IMR-90 (cell line): ENCODE data around the gene CMTM1. TPM values are rescaled to one million over a fixed set of nuclear protein-coding genes. Genes with fewer than 3 reads are reported as not detected.
A peak's percentile ranks its signal among the peaks of the same experiment; 100 is the strongest.

Experiments used
- ATAC-seq: fragments of 200-7000 bp; cut with Tn5 transposase; 2 replicates; pipeline ENCODE4 v1.9.1; 2020; ENCODE audit warnings: low read depth, mild to moderate bottlenecking, moderate library complexity
- BruUV-seq: library from RNA; stranded (reverse); fragments of 400-500 nt; replicated peaks from 2 replicates; lab custom pipeline; 2021; lab: Mats Ljungman, UMichigan
- CTCF ChIA-PET: fragments of 300-600 bp; formaldehyde crosslinking; extraction: SDS; loops from one replicate; lab custom pipeline; 2021; ENCODE audit warnings: antibody characterized with exemption; lab: Yijun Ruan, JAX
- POLR2A ChIA-PET: fragments of 300-600 bp; sonication (Branson Sonifier 250); formaldehyde crosslinking; loops from one replicate; lab custom pipeline; 2022; ENCODE audit warnings: antibody characterized with exemption; ENCODE audit not compliant: unreplicated experiment; lab: Charles Lee
- DNase-seq: peaks from one replicate; pipeline ENCODE4 v3.0.0; 2013
- H2AFZ ChIP-seq: replicated peaks from 2 replicates; pipeline ENCODE3; 2013; ENCODE audit warnings: low read length, mild to moderate bottlenecking; ENCODE audit not compliant: poor library complexity
- H2AK5ac ChIP-seq: 2 replicates; pipeline ENCODE4 v1.6.1; 2013; ENCODE audit warnings: low read depth, low read length, inconsistent platforms
- H2AK9ac ChIP-seq: replicated peaks from 2 replicates; pipeline ENCODE3; 2013; ENCODE audit warnings: mild to moderate bottlenecking, low read depth, low read length, moderate library complexity; ENCODE audit not compliant: poor library complexity
- H2BK120ac ChIP-seq: 2 replicates; pipeline ENCODE4 v1.6.1; 2013; ENCODE audit warnings: low read depth, low read length, inconsistent platforms
- H2BK15ac ChIP-seq: 3 replicates; pipeline ENCODE4 v1.6.1; 2013; ENCODE audit warnings: low read depth, low read length, inconsistent platforms
- H2BK20ac ChIP-seq: 2 replicates; pipeline ENCODE4 v1.6.1; 2013; ENCODE audit warnings: low read depth, mild to moderate bottlenecking, inconsistent platforms, low read length, moderate library complexity
- H2BK5ac ChIP-seq: 2 replicates; pipeline ENCODE4 v1.6.1; 2013; ENCODE audit warnings: mild to moderate bottlenecking, low read depth, low read length, inconsistent platforms; ENCODE audit not compliant: poor library complexity, severe bottlenecking
- H3K14ac ChIP-seq: replicated peaks from 2 replicates; pipeline ENCODE4 v1.6.1; 2013; ENCODE audit warnings: low read depth, low read length, inconsistent platforms
- H3K18ac ChIP-seq: 2 replicates; pipeline ENCODE4 v1.6.1; 2013; ENCODE audit warnings: low read depth, low read length, control low read depth
- H3K23ac ChIP-seq: 2 replicates; pipeline ENCODE4 v1.6.1; 2013; ENCODE audit warnings: low read depth, low read length, inconsistent platforms
- H3K27ac ChIP-seq: 2 replicates; pipeline ENCODE4 v1.5.1; 2013; ENCODE audit warnings: mild to moderate bottlenecking, control low read depth, low read length; ENCODE audit not compliant: insufficient read depth
- H3K27me3 ChIP-seq: 2 replicates; pipeline ENCODE4 v1.6.1; 2013; ENCODE audit warnings: low read length; ENCODE audit not compliant: control insufficient read depth, insufficient read depth
- H3K36me3 ChIP-seq: 2 replicates; pipeline ENCODE4 v1.6.1; 2013; ENCODE audit warnings: low read length, mixed read lengths; ENCODE audit not compliant: control insufficient read depth, insufficient read depth
- H3K4ac ChIP-seq: 2 replicates; pipeline ENCODE4 v1.6.1; 2013; ENCODE audit warnings: low read depth, low read length, inconsistent platforms
- H3K4me1 ChIP-seq: 2 replicates; pipeline ENCODE4 v1.6.1; 2013; ENCODE audit warnings: low read length, mixed read lengths; ENCODE audit not compliant: control insufficient read depth, insufficient read depth
- H3K4me2 ChIP-seq: 2 replicates; pipeline ENCODE4 v1.6.1; 2013; ENCODE audit warnings: low read depth, mild to moderate bottlenecking, control low read depth, low read length, moderate library complexity
- H3K4me3 ChIP-seq: 2 replicates; pipeline ENCODE4 v1.5.1; 2013; ENCODE audit warnings: low read depth, mild to moderate bottlenecking, control low read depth, low read length, moderate library complexity; ENCODE audit not compliant: insufficient read depth
- H3K56ac ChIP-seq: 2 replicates; pipeline ENCODE4 v1.6.1; 2013; ENCODE audit warnings: low read length, inconsistent platforms; ENCODE audit not compliant: insufficient read depth; ENCODE audit errors: extremely low read depth
- H3K79me1 ChIP-seq, 2 experiments: 2 replicates each; pipeline ENCODE4 v1.6.1; 2013; ENCODE audit warnings: low read length in 2 of 2, inconsistent platforms in 1 of 2, low read depth in 1 of 2
- H3K9ac ChIP-seq: 2 replicates; pipeline ENCODE4 v1.6.1; 2013; ENCODE audit warnings: low read depth, low read length, control low read depth
- H3K9me1 ChIP-seq: 2 replicates; pipeline ENCODE4 v1.6.1; 2013; ENCODE audit warnings: low read length, inconsistent platforms; ENCODE audit not compliant: insufficient read depth
- H3K9me3 ChIP-seq: 2 replicates; pipeline ENCODE4 v1.6.1; 2013; ENCODE audit warnings: low read length; ENCODE audit not compliant: control insufficient read depth, insufficient read depth
- H4K20me1 ChIP-seq: 2 replicates; pipeline ENCODE4 v1.6.1; 2013; ENCODE audit warnings: low read length, inconsistent platforms; ENCODE audit not compliant: insufficient read depth
- H4K5ac ChIP-seq: 2 replicates; pipeline ENCODE4 v1.6.1; 2013; ENCODE audit warnings: mild to moderate bottlenecking, low read depth, low read length, control low read depth
- H4K8ac ChIP-seq, 2 experiments: 2 replicates each; pipeline ENCODE4 v1.6.1; 2013; ENCODE audit warnings: low read depth in 2 of 2, low read length in 2 of 2, control low read depth in 1 of 2, inconsistent platforms in 1 of 2
- H4K91ac ChIP-seq: 2 replicates; pipeline ENCODE4 v1.6.1; 2013; ENCODE audit warnings: low read depth, low read length, inconsistent platforms; ENCODE audit not compliant: insufficient read depth
- MAFK ChIP-seq: IDR thresholded peaks from 2 replicates; pipeline ENCODE4 v1.6.1; 2012; ENCODE audit warnings: low read depth, low read length, improper control_type of control experiment
- MXI1 ChIP-seq: IDR thresholded peaks from 2 replicates; pipeline ENCODE4 v1.6.1; 2012; ENCODE audit warnings: low read depth, mild to moderate bottlenecking, low read length, moderate library complexity, borderline replicate concordance
- NFE2L2 ChIP-seq: fragments of 150-350 bp; IDR thresholded peaks from 2 replicates; pipeline ENCODE4 v1.6.1; 2016; ENCODE audit warnings: low read depth, mild to moderate bottlenecking, low read length
- RCOR1 ChIP-seq: IDR thresholded peaks from 2 replicates; pipeline ENCODE4 v1.6.1; 2012; ENCODE audit warnings: mild to moderate bottlenecking, low read length, improper control_type of control experiment; ENCODE audit not compliant: insufficient replicate concordance
- RFX5 ChIP-seq: IDR thresholded peaks from 2 replicates; pipeline ENCODE4 v1.8.0; 2012; ENCODE audit warnings: low read depth, mild to moderate bottlenecking, low read length, moderate library complexity
- SMC3 ChIP-seq: fragments of 150-350 bp; IDR thresholded peaks from 2 replicates; pipeline ENCODE4 v1.6.1; 2016; ENCODE audit warnings: low read depth, mild to moderate bottlenecking, antibody characterized with exemption, low read length, moderate library complexity
- WGBS, 2 experiments: methylation state at CpG; one replicate each; pipeline versions ENCODE4 v1.1.5 to v1.1.7; 2013; ENCODE audit warnings: missing lambda C conversion rate in 2 of 2; ENCODE audit not compliant: insufficient read length in 1 of 2; ENCODE audit errors: extremely low coverage in 2 of 2; 5-methylcytosine and 5-hydroxymethylcytosine counted together
- dilution Hi-C: fragments of 300-500 bp; cut with HindIII; formaldehyde crosslinking; loops from one replicate; pipeline ENCODE4 v1.14.3; 2018; ENCODE audit warnings: low sequenced_read_pairs; ENCODE audit not compliant: unreplicated experiment
- in situ Hi-C: fragments of 300-500 bp; cut with MboI; formaldehyde crosslinking; loops from 3 replicates; pipeline ENCODE4 v1.14.3; 2019; ENCODE audit warnings: low sequenced_read_pairs, inconsistent platforms, mixed read lengths
- intact Hi-C: fragments of 100-400 bp; cut with micrococcal nuclease; formaldehyde crosslinking; loops from 2 replicates; pipeline ENCODE4 v1.10.0; 2022
- polyA plus RNA-seq, 3 experiments: library from polyadenylated mRNA; depleted of rRNA; stranded (reverse); fragments of >200 nt; gene quantifications; 2 replicates each; pipeline ENCODE4 v1.2.3, GENCODE V29; 2012; ENCODE audit warnings: low replicate concordance in 1 of 3
- total RNA-seq: library from RNA; depleted of rRNA; stranded (reverse); fragments of >200 nt; gene quantifications from 2 replicates; pipeline ENCODE4 v1.2.3, GENCODE V29; 2012
- TF ChIP-seq, protein P1 (sequence below): fragments of 150-350 bp; IDR thresholded peaks from 2 replicates; pipeline ENCODE4 v1.6.1; 2016; ENCODE audit warnings: low read depth, mild to moderate bottlenecking, low read length, moderate library complexity, borderline replicate concordance

CMTM1 gene
- total and polyA plus RNA-seq, 2 of the 4 experiments (the other 2 are of a cell fraction): 0.54 to 2.1 TPM

- ATAC-seq: no peak
- H3K4me2 ChIP-seq: peak overlapping the region; percentile 85
- BruUV-seq: no TSS peak
- peak overlapping the region; percentile 95 for H2AK9ac ChIP-seq
- H3K56ac ChIP-seq: peak overlapping the region; percentile 93; the same call in 1 of the 2 replicates
- peak overlapping the region; percentile 99 for H4K91ac ChIP-seq
- H3K4me1 ChIP-seq: peaks cover 7% of the 10 kb centered on the region
- peak overlapping the region; percentile 98 for H3K4ac ChIP-seq
- peak overlapping the region; percentile 98 to 100 for H4K8ac ChIP-seq
- WGBS, 2 experiments: 100% methylated on average over 1 of the region's 8 CpGs; no CpG with 5 or more reads in 1 of the 2 experiments
- H3K18ac ChIP-seq: peak overlapping the region; percentile 80; the same call in 1 of the 2 replicates
- H3K9ac ChIP-seq: peak overlapping the region; percentile 93
- H2BK15ac ChIP-seq: peak overlapping the region; percentile 46; the same call in 2 of the 3 replicates
- peak overlapping the region; percentile 96 for H3K27ac ChIP-seq
- peak overlapping the region; percentile 100 for H2AFZ ChIP-seq
- no peak for DNase-seq
- peak overlapping the region; percentile 74; the same call in 1 of the 2 replicates for H2BK120ac ChIP-seq
- POLR2A ChIA-PET: interaction anchor here (0.7 kb wide), 1 partner anchor 30 kb away, joined by 8 read pairs; no protein-coding TSS in a partner anchor
- H2BK5ac ChIP-seq: peak overlapping the region; percentile 96
- dilution Hi-C loops: no loop called here
- no peaks in the 10 kb centered on the region for H3K27me3 ChIP-seq
- peak overlapping the region; percentile 60 for H3K4me3 ChIP-seq
- peak overlapping the region; percentile 94 for H4K5ac ChIP-seq
- intact Hi-C loops: loop anchor here (2.0 kb wide), 1 partner anchor 53 kb away; the partner anchor contains the start of gene CMTM3
- peak overlapping the region; percentile 94 for H3K23ac ChIP-seq
- no peaks in the 10 kb centered on the region for H3K9me3 ChIP-seq
- peaks cover 2% of the 10 kb centered on the region; the same call in 1 of the 2 replicates for H3K36me3 ChIP-seq
- TF ChIP-seq SMC3: no peak
- no peak for TF ChIP-seq MAFK
- no peak for TF ChIP-seq NFE2L2
- TF ChIP-seq, protein P1, sequence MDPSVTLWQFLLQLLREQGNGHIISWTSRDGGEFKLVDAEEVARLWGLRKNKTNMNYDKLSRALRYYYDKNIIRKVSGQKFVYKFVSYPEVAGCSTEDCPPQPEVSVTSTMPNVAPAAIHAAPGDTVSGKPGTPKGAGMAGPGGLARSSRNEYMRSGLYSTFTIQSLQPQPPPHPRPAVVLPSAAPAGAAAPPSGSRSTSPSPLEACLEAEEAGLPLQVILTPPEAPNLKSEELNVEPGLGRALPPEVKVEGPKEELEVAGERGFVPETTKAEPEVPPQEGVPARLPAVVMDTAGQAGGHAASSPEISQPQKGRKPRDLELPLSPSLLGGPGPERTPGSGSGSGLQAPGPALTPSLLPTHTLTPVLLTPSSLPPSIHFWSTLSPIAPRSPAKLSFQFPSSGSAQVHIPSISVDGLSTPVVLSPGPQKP: no peak
- no peak for TF ChIP-seq RFX5
- TF ChIP-seq RCOR1: no peak
- no peak for TF ChIP-seq MXI1
- peak overlapping the region; percentile 90 for H2AK5ac ChIP-seq
- no peak overlapping the region for H2BK20ac ChIP-seq
- peak overlapping the region; percentile 98 for H3K14ac ChIP-seq
- peaks cover 54 to 64% of the 10 kb centered on the region in 2 experiments for H3K79me1 ChIP-seq
- CTCF ChIA-PET: interaction anchor here (0.6 to 1.0 kb wide), 3 partner anchors 18 to 148 kb away, joined by 3 to 4 read pairs (median 3); no protein-coding TSS in a partner anchor
- in situ Hi-C loops: loop anchor here (5.0 kb wide), 1 partner anchor 50 kb away; the partner anchor contains the start of gene CMTM3
- no peaks in the 10 kb centered on the region for H4K20me1 ChIP-seq
- peaks cover 16% of the 10 kb centered on the region; the same call in 1 of the 2 replicates for H3K9me1 ChIP-seq
Observed at GRCh38 chr16:66551788-66552285, 14.4 kb upstream of the CMTM1 start.
